ENCODE measurements around the gene TIGAR.
A peak's percentile ranks its signal among the peaks of the same experiment; 100 is the strongest.

Gene TIGAR

DNA sequence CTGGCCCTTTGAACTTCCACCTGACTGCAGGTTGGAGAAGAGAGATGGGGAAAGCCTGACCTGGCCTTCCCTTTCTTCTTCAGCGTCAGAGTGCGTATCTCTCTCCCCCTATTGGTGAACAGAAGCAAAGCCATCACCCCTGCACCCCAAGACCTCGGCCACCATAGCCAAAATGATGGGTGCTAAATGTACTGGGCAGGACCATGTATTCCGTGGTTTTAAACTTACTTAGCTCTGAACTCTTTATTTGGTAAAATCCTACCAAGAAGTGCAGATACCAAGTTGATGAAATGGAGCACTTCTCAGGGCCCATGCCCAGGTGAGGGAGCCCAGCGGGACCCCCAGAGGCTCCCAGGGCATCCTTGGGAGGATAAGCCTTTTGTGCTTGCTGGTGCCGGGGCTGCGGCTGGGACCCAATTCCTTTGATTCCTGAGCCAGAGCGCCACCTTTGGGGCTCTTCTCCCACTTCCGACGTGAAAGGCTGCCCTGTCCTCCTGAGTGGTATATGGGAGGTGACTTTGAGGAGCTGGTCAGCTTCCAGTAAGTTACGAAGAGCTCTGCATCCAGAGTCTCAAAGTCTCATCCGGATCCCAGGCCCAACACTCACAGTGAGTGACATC, 38.0 kb upstream of the TIGAR start:
- no peak for DNase-seq

DNA sequence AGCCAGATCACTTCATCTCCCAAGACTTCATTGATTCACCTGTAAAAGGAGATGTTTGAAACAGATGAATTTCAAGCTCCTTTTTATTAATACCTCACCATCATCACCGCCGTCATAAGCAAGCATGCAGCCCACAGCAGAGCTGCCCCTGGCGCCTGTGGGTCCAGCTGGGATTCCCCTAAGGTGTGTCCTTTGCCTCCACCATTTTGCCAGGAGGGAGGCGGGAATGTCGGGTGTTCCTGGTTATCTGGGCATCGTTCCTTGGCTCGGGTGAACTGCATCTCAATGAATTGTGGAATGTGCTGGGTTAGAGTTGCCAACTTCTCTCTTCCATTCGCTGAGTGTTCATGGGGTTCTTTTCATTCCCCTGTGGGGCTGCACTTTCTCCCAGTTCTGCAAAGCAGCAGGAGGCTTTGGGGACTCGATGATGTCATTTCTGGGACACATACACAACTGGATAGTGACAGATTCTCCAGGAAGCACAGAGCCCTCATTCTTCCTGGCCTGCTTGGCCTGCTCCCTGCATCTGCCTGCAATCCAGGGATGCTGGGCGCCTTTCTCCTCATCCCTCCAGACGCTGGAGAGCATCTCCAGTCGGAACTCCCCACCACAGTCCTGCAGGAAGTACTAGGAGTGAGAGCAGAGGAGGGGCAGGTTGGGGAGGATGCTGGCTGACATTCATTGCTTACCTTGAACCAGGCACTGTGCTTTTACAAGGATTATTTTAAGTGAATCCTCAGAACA, 37.3 kb upstream of the TIGAR start:
- DNase-seq: no peak

DNA sequence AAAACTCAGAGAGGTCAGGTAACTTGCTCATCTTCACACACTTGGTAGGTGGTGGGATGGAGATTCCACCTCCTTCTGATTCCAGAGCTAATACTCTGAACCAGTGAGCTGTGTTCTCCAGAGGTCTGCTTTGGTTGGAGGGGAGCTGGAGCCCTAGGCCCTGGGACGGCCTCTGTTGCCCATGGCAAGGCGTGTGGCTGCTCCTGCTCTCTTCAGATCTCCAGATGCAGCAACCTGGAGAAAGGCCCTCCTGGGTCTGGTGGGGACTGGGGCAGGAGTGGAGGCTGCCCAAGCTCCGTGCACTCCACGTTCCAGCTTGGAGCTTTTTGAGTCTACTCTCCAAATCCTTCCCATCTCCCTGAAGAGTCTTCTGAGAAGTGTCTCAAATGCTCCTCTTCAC, 36.7 kb upstream of the TIGAR start:
- DNase-seq: no peak

DNA sequence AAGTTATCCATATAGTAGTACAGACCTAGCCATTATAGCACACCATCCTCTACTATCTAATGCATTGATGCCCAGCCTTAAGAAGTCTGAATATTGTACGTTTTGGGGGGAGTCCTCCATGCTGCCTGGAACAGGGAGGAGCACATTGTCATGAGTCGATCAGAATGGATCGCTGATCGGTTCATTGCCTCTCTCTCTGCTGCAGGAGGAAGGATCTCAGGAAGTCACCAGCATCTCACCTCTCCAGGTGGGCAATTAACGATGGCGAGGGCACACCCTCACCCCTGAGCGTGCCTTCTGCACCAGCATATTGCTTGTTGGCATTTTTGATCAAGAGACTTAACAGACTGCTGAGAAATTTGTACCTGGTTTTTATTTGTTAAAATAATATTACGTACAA, 35.9 kb upstream of the TIGAR start:
- no peak for DNase-seq

DNA sequence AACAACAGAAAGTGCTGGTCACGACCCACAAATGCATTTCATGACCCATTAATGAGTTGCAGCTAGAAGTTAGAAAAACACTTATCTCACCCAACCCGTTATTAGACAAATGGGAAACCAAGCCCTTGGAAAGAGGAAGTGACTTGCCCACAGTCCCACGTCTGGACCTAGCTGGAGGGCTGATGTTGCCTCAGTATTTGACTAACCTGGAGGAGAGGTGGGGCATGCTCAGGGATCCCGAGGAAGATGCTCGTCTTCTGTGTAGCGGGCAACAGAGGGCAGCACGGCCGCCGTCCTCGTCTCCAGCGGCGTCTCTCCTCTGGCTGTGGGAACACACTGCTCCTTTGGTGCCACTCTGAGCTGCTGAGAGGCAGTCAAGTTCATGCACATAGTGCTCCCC, 34.8 kb upstream of the TIGAR start:
- DNase-seq: no peak

DNA sequence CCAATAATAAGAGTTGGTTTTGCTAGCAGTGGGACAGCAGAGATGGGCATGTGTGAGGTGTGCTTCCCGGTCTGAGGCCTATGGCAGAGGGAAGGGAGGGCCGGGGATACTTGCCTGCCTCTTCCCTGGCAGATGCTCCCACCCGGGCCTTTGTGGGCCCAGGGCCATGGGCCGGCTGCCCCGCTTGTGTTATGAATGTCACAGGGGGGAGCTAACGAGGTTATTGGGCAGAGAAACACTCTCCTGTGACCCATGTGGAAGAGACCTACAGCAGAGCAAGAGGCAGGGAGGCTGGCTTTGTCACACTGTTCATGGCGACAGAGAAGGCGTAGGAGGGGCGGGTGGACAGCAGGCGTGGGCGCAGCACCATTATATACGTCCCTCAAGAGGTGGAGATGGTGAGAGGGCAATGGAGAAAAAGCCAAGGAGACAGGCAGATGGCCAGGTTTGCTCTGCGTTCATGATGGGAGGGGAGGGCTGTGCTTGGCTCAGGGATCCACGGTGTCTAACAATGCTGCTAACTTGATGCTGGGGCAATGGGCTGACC, 34.2 kb upstream of the TIGAR start:
- DNase-seq: no peak

DNA sequence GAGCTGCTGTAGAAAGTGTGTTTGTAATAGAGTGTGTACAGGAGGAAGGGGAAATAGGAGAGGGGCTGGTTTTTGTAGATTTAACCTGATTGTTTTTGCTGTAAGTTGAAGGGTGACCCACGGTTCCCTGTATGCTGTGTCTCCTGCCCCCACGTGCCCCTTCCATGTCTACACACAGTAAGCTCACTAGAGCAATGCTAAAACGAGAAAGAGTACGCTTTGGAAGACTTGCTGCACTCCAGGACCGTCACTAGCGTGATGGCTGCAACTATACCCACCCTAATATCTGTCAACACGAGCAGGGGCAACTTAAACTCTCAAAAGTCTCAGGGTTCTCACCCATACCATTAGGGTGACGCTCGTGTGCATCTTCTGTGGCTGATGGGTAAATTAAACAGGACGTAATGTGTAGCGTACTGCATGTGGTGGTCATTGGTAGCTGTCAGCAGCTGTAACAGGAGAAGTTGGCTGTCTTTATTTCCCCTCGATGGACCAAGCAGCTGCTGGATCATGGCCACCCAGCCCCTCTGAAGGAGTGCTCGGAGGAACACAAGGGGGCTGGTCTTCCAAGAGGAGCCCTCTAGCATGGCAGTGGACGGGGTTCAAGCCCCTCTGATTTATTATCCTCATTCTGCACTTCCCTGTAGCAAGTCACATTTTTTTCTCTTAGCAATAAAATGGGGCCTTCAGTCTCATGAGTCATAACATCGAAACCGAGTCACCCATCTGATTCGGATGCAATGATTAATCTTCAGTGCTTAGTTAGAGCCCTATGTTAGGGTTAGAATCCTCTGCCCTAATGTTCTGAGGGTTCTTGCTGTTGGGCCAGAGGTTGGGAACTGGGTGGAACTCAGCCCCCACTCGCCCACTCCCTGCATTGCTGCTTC, 33.4 kb upstream of the TIGAR start:
- DNase-seq: no peak

DNA sequence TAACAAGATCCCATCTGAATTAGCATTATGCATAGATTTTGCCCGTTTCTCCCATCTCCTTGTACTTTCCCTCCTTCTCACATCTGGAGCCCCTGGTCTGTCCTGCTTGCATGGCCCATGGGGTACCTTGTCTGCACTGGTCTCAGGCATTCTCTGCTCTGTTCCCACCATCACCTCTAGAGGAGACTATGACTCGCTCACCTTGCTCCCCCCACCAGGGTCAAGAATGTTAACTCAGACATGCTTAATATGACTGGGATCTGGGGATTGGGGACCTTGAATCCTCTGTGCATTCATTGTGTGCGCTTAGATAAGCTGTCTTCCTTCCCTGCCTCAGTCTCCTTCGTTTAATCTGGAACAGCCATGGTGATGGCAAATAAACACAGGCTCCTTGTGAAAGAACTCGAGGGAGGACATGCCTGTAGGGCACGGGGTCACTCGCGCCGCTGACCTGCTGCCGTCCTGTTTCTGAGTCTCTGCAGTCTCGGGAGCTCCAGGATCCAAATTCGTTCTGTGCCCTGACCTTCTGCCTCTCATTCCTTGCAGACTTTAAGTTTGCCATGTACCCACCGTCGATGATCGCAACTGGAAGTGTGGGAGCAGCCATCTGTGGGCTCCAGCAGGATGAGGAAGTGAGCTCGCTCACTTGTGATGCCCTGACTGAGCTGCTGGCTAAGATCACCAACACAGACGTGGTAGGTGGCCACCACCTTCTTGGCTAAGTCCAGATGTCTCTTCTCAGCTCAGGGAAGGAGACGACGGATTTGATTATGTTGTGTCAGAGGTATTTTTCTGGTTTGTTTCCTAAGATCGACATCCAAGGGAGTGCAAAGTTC, 32.5 kb upstream of the TIGAR start:
- no peak for DNase-seq

DNA sequence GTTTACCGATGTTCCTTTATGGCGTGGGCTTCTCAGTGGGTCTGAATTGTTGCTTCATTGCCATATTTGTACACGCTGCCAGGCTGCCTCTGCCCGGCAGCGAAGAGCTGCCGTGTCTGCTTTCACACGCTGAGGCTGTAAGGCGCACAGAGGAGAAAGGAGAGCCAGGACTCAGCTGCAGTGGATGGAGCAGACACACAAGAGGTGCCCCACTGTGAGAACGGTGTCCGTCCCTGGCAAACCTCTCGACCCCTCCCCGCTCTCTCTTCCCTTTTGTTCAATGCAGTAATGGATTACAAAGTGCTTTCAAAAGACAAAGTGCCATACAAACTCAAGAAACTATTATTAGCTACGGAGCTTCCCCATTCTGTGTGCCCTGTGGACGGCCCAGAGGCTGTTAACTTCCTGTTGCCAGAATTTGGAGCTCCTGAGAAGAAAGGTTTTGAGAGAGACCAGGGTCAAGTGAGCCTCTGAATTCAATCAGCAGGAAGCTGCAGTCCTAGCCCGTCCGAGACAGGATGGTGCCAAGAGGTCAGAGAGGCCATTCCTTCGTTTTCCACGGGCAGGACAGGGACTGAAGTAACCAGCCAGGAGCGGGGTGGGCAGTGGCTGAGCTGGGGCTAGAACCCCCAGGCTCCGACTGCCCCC, 31.7 kb upstream of the TIGAR start:
- peak in 1 of 2 donors; percentile 32 for DNase-seq

DNA sequence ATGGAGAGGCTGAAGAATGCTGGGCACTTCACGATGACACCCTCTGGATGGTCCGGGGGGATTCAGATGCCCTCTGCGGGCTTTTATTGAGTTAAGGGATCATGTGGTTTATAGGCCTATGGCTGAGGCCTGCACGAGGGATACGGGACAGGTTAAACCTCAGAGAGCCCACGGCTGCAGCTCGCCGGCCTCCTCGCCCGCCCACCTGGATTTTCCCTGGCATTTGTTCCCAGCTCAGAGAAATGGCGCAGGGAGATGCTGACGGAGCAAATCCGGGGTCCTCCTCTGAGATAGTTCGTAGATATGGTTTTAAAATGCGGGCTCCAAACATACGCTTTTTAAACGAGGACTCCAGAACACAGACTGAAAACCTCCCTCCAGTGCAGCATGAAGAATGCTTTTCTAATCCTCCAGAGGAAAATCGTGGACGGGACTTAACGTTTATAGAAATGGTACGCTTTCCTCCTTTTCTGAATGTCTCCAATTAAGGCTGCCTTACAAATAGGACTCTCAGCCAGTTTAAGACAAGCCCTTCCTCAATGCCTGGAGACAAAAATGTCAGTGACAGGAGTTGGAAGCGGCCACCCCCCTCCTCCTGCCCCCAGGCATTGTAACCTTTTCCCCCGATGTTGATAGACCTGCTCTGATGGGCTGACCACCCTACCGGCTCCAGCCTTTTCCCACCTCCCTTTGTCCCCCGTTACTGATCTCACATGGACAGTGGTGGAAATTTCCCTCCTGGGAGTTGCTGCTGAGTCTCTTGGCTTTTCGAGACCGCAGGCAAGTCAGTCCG, 30.8 kb upstream of the TIGAR start:
- DNase-seq: no peak

DNA sequence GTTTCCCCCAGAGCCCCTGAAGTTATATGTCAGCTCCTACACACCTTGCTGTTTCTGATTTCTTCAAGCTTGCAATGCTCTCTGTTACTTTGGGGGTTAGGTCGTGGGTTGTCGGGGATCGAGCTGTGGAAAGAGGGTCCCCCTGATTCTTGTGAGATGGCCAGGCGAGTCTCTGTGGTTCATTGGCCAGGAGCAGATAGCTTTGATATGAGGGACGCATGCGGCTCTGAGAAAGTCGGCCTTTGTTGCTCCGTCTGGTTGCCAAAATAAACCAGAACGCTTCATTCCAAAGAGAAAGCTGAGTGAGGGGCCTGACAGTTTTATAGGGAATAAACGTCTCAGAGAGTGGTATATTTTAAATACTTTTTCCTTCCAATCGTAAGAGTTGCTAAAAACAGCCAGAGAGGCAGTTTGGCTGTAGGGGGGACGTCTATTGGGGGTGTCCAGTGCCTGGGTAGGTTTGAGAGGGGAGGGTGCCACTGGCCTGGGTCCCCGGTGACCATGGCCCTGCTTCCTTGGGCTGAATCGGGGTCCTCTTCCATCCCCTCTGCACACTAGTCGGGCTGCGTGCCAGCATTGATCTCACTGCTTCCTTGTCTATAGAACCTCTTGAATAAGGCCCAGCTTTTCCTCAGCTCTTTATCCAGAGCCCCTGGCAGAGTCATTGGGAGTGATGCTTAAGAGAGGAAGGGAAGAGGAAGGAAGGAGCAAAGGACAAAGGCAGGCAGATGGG, 28.5 kb upstream of the TIGAR start:
- DNase-seq: no peak

DNA sequence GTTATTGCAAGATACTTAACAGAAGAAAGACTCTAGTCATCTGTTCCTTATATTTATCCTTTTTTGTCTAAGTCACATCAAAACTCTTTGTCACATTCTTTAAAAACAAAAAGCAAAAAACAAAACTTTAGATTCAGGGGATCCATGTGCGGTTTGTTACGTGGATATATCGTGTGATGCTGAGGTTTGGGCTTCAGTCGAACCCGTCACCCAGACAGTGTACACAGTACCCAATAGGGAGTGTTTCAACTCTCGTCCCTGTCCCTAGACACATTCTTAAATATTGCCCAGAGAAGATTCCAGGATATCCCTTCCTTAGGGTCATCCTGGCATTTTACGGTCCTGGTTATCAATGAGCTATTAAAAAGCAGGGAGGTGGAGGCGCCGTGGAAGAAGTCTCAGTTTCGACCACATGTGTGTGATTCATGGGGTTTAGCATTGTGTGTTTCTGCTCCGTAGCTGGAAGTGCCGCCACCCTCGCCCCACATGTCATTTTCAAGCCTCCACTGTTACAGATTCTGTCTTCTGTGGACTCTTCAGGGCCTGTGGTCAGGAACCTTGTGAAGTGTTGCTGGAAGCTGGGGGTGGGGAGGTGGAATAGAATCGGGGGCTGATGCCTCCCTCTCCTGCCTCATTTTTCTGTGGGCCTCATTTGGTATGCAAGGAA, 27.6 kb upstream of the TIGAR start:
- no peak for DNase-seq

DNA sequence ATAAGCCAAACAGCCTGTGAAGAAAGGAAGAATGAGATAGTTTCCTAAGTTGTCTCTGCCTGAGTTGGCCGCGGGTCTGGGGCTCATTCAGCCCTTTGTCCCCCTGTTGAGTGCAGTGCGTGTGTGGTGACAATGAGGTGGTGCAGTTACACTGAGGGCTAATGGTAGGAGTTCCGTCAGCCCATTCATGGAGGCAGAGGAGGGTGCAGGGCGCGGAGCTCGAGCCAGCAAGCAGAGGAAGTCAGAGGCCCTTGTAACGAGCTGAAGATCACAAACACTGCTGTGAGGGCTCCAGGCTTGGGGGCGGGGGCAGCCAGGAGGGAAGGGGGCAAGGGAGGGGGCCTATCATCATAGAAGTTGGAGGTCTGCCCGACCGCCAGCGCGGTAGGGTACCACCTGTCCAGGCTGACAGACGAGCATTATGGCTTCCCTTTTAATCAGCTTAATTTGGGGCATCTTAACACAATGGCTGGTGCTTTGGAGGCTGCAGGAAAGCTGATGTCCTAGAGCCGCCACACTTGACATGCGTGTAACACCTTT, 27.0 kb upstream of the TIGAR start:
- DNase-seq: no peak

DNA sequence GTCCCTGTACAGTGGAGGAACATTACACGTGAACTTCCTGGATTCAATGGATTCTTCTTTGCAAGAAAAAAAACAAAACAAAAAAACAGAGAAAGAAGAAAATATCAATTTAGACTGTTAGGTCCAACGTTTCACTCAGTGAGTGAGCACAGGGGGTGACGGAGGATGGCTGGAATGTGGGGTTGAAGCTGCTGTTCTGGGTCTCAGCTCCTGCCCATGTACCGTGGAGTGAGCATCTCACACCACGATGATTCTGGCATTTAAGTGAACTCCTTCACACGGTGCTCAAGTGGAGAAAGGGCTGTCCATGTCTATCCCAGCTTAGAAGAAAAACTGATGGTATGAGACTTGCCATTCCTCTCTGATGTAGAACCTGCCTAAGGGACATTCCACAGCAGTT, 24.3 kb upstream of the TIGAR start:
- no peak for DNase-seq

DNA sequence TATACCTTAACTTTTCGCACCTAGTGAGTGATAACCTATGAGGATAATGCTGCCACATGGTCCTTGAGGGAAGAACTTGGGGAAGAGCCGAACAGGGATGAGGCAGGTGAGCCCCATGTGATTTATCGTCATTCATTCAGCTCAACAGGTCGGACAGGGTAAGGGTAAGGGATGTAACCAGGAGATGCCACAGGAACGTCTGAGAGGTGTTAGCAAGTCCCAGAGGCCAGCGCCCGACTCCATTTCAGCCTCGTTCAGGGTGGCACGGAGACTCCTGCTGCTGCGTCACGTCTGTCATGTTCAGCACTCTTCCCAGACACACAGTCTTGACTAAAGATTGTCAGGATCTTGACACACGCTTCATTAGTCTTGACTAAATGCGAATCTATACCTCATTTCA, 23.4 kb upstream of the TIGAR start:
- DNase-seq: no peak

DNA sequence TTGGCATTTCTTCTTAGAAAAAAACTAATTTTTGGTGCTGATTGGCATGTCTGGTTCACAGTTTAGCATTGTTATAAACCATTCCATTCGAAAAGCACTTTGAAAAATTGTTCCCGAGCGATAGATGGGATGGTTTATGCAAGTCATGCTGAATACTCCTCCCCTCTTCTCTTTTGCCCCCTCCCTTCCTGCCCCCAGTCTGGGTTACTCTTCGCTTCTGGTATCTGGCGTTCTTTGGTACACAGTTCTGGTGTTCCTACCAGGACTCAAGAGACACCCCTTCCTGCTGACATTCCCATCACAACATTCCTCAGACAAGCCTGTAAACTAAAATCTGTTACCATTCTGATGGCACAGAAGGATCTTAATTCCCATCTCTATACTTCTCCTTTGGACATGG, 20.1 kb upstream of the TIGAR start:
- no peak for DNase-seq

DNA sequence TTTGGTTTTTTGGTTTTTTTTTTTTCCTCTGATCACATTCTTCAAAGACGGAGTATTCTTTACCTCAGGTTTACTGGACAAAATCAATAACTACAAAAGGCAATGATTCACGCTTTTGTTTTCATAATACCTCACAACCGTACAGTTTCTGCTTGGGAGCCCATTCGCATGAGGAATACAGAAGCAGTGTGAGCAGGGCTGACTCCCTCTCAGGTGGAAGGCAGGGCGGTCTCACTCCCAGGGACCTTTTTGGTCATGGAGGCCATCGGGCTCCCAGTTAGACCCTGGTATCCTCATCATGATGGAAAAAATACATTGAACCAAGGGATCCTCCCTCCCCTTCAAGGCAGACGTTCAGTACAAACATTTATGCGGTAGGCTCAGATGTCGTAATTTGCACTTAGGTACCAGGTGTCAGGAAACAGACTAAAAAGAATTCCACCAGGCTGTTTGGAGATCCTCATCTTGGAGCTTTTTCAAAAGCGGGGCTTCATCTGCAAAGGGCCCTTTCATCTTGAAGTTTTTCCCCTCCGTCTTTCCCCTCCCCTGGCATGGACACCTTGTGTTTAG, 19.0 kb upstream of the TIGAR start:
- no peak for DNase-seq

DNA sequence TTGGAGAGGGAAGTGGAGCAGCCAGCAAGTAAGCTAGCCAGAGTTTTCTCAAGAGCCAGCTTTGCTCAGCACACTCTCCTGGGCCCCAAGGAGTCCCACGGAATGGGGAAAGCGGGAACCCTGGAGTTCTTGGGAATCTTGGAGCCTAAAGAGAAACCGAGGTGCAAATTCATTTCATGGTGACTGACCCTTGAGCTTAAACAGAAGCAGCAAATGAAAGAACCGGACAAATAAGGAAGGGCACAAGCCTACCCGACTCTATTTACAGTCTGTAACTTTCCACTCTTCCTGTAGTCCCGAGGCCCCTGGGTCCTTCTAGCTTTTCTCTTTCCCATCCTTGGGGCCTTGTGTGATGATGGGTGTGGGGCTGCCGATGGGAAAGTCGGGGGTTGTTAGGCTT, 18.1 kb upstream of the TIGAR start:
- no peak for DNase-seq

DNA sequence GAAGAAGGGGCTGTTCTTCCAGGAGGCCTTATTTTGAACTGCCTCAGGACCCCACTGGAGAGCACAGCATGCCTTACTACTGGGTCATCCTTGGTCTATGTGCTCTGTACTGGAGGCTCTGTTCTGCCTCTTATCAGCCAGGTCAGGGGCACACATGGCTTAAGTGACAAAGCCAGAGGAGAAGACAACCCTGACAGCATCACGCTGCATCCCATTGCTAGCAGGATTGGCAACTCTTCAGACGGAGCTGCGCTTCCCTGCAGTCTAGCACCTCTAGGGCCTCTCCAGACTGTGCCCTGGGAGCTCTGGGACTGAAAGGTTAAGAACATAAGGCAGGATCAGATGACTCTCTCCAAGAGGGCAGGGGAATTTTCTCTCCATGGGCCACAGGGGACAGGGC, 17.3 kb upstream of the TIGAR start:
- DNase-seq: no peak
